ENCODE measurements around the gene SORCS2. TPM values are rescaled to one million over a fixed set of nuclear protein-coding genes. Genes with fewer than 3 reads are reported as not detected.

SORCS2 gene
- total RNA-seq, 4 donors from 2014 or later: 0.19 to 0.85 (median 0.66) TPM

DNA sequence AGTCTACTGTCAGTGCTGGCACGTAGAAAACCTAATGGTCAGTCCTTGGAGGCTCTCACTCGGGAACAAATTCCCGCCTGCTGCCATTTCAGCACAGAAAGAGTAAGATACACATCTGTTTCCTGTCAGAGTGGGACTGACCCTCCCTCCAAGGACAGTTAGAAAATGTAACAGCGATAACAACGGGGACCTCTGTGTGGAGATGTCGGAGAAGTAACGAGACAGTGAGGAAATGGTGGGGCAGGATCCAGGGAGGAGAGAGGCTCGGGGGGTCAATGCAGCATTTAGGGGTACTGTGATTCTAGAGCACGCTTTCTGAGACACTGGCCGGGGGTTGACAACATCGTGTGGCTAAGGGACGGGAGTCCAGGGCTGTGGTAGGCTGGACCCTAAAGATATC, 36.0 kb upstream of the SORCS2 start:
- TF ChIP-seq, protein P1, sequence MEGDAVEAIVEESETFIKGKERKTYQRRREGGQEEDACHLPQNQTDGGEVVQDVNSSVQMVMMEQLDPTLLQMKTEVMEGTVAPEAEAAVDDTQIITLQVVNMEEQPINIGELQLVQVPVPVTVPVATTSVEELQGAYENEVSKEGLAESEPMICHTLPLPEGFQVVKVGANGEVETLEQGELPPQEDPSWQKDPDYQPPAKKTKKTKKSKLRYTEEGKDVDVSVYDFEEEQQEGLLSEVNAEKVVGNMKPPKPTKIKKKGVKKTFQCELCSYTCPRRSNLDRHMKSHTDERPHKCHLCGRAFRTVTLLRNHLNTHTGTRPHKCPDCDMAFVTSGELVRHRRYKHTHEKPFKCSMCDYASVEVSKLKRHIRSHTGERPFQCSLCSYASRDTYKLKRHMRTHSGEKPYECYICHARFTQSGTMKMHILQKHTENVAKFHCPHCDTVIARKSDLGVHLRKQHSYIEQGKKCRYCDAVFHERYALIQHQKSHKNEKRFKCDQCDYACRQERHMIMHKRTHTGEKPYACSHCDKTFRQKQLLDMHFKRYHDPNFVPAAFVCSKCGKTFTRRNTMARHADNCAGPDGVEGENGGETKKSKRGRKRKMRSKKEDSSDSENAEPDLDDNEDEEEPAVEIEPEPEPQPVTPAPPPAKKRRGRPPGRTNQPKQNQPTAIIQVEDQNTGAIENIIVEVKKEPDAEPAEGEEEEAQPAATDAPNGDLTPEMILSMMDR (IDR thresholded peaks at IDR 0.05; ENCODE audit: low read depth): no peak

DNA sequence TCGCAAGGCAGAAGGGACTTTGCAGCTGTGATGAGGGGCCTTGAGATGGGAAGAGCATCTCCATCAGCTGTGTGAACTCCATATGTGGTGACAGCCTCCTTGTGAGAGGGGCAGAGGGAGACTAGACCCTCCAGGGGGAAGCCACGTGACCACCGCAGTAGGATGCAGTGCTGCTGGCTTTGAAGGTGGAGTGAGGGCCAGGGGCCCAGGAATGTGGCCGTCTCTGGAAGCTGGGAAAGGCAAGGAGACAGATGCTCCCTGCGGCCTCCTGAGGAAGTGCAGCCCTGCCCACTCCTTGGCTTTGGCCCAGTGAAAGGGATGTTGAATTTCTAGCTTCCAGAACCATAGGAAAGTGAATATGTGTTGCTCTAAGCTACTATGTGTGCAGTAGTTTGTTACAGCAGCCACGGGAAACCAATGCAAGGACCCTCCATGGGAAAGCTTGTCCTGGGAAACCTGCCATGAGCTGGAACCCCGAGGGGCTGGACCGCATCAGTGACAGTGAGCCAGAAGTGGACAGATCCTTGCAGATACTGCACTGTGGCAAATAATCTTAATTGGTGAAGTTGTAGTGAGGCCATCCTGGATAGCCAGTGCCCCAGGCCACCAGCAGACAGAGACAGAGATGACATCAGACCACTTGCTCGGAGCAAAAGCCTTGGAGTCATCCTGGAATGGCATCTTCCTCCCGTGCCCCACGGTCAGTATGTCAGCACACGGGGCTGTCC, 35.4 kb upstream of the SORCS2 start:
- TF ChIP-seq, protein P1 (IDR thresholded peaks at IDR 0.05; ENCODE audit: low read depth): no peak

DNA sequence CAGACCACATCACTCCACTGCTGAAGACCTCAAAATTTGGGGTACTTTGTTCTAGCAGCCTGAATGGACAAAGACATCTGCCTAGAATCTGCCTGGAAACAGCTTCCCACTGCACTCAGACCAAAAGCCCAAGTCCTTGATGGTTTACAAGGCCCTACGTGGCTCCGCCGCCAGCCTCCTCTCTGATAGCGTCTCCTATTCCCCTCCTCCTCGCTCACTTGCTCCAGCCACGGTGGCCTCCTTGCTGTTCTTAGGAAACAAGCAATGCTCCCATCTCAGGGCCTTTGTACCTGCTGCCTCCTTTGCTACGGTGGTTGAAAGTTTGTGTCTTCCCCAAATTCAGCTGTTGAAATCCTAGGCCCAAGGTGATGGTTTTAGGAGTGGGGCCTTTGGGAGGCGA, 34.7 kb upstream of the SORCS2 start:
- TF ChIP-seq, protein P1 (IDR thresholded peaks at IDR 0.05; ENCODE audit: low read depth): no peak

DNA sequence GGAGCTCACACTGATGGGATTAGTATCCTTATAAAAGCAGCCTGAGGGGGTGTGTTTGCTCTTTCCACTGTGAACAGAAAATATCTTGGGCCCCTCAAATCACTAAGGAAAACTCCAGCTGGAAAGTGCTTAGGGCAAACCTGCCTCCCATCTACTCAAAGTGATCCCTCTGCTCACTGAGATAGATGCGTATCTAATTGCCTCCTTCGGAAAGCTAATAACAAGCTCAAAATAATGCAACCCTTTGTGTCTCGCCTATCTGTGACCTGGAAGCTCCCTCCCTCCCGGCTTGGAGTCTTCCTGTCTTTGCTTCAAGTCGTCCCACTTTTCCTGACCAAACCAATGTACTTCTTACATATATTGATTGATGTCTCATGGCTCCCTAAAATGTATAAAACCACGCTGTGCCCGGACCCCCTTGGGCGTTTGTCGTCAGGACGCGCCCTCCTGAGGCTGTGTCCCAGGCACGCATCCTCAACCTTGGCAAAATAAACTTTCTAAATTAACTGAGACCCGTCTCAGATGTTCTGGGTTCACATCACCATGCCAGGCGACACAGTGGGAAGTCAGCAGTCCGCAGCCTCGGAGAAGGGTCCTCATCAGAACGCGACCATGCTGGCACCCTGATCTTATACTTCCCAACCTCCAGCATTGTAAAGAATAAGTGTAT, 34.1 kb upstream of the SORCS2 start:
- TF ChIP-seq, protein P1 (IDR thresholded peaks at IDR 0.05; ENCODE audit: low read depth): no peak

DNA sequence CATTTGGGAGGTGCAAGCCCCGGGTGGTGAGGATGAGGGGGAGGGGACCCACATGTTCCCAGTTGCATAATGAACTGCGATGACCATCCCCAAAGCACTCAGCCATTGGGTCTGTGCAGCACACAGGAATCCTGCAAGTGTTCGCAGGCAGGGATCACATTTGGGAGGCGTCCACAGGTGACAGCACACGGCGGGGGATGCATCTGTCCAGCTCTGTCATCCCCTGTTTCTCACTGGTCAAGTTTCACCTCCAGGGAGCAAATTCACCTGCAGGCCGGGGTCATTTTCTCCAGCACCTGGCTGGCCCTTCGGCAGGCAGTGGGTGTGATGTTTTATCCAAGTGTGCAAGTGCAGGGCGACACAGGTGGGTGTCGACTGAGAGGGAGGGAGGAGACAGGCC, 33.3 kb upstream of the SORCS2 start:
- TF ChIP-seq, protein P1 (IDR thresholded peaks at IDR 0.05; ENCODE audit: low read depth): no peak

DNA sequence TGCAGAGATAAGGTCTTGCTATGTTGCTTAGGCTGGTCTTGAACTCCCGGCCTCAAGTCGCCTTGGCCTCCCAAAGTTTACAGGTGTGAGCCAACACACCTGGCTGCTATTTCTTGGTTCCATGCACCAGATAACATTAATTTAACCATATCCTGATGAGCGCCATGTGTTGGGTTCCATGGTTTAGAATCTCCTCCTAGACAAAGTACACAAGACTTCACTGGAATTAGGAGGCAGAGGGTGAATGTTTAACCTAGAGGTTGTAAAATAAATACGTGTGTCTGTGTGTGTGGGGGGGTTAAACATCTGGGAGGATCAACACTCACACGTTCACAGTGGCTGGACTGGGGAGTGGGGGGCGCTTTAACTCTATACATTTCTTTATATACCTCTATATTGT, 32.4 kb upstream of the SORCS2 start:
- TF ChIP-seq, protein P1 (IDR thresholded peaks at IDR 0.05; ENCODE audit: low read depth): no peak

DNA sequence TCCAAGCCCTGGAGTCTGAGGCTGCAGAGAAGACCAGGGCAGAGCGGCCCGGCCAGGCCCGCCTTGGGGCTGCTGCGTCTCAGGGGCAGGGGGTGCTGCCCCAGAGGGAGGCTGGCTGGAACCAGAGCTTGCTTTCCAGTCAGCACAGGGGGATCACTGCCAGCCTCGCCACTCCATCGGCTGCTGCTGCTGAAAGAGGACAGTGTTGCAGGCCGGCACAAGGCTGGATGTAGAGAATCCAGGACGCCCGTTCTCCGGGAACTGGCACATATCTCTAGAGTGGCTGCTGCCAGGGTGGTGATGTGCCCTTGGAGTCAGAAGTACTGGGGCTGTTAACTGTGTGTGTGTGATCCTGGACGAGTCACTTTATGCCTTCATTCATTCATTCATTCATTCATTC, 31.9 kb upstream of the SORCS2 start:
- TF ChIP-seq, protein P1 (IDR thresholded peaks at IDR 0.05; ENCODE audit: low read depth): no peak
